NCI-H526 treated with DMSO at 0.1 percent for 48 hours (cell line): ENCODE measurements around the gene RABL6.
"Not testable (repeated sequence)": the region's sequence is repeated elsewhere in the genome, so short reads cannot be mapped to it uniquely, and the experiment has no call there.

Experiments used
- DNase-seq: peaks from one replicate; lab custom pipeline; 2025; lab: John Stamatoyannopoulos, UW

Gene RABL6

GRCh38 chr9:136821826-136822544 lies 14.2 kb downstream of the RABL6 start:
- no peak for DNase-seq

GRCh38 chr9:136823136-136824046 lies 15.6 kb downstream of the RABL6 start:
- peak; percentile 21 for DNase-seq

GRCh38 chr9:136824496-136825225 lies 16.9 kb downstream of the RABL6 start:
- no peak for DNase-seq

- no peak for DNase-seq
Measured at GRCh38 chr9:136825295-136826187, 17.8 kb downstream of the RABL6 start.

GRCh38 chr9:136826188-136826541 lies 18.4 kb downstream of the RABL6 start:
- DNase-seq, result no peak

GRCh38 chr9:136826703-136827582 lies 19.2 kb downstream of the RABL6 start:
- DNase-seq, result no peak

- no peak for DNase-seq
Measured at GRCh38 chr9:136827794-136828473, 20.2 kb downstream of the RABL6 start.

- DNase-seq, result no peak
Measured at GRCh38 chr9:136828474-136829140, 20.9 kb downstream of the RABL6 start.

GRCh38 chr9:136829412-136829811 lies 21.7 kb downstream of the RABL6 start:
- no peak for DNase-seq

- DNase-seq, result no peak
Measured at GRCh38 chr9:136829981-136830885, 22.5 kb downstream of the RABL6 start.

GRCh38 chr9:136831002-136831719 lies 23.4 kb downstream of the RABL6 start:
- DNase-seq, result no peak

GRCh38 chr9:136831720-136832104 lies 24.0 kb downstream of the RABL6 start:
- DNase-seq, result no peak

GRCh38 chr9:136832581-136832980 lies 24.8 kb downstream of the RABL6 start:
- DNase-seq, result no peak

- not testable (repeated sequence) for DNase-seq
Measured at GRCh38 chr9:136833381-136834048, 25.8 kb downstream of the RABL6 start.

- DNase-seq, result no peak
Measured at GRCh38 chr9:136835162-136835931, 27.6 kb downstream of the RABL6 start.
